ENCODE data around the gene SPAG6. TPM values are rescaled to one million over a fixed set of nuclear protein-coding genes. Genes with fewer than 3 reads are reported as not detected.

The SPAG6 gene
- total and polyA plus RNA-seq, 2 experiments from 2014 or later: 0.21 TPM; not detected in 1

GRCh38 chr10:22301193-22301592 lies 44.1 kb upstream of the SPAG6 start (continued):
- TF ChIP-seq ZNF462 (CRISPR knock-in tag; IDR thresholded peaks at IDR 0.05) (no peak), POLR2AphosphoS5 (IDR thresholded peaks at IDR 0.05; ENCODE audit: low read depth) (no peak), ZNF114 (CRISPR knock-in tag; IDR thresholded peaks at IDR 0.05) (no peak), ZNF331 (CRISPR knock-in tag; IDR thresholded peaks at IDR 0.05; ENCODE audit: low read depth) (no peak), REST (IDR thresholded peaks at IDR 0.05; ENCODE audit: unreplicated experiment) (no peak)

GRCh38 chr10:22303461-22303860 lies 41.8 kb upstream of the SPAG6 start:
- Histone ChIP-seq H3K4me3 (no peak overlapping the region), H3K9me2 (ENCODE audit: insufficient read depth) (no peaks in the 10 kb centered on the region), H3K4me1 (ENCODE audit: insufficient read depth) (no peaks in the 10 kb centered on the region), H3K4me2 (no peak overlapping the region), H2AFZ (no peak overlapping the region), H3K27me3 (ENCODE audit: insufficient read depth) (no peaks in the 10 kb centered on the region), H3K27ac (ENCODE audit: low read depth) (no peak overlapping the region), H4K20me1 (replicated peaks; ENCODE audit: insufficient read depth) (no peaks in the 10 kb centered on the region), H3K79me2 (replicated peaks; ENCODE audit: insufficient read depth) (no peaks in the 10 kb centered on the region), H3K36me3 (ENCODE audit: insufficient read depth) (no peaks in the 10 kb centered on the region), H3F3A (replicated peaks; ENCODE audit: low read depth) (no peaks in the 10 kb centered on the region)
- DNase-seq (ENCODE audit: low spot score): no peak
- H3K4me3 Mint-ChIP-seq: no peak overlapping the region
- ATAC-seq: no peak
- no peaks in the 10 kb centered on the region; the same call in 2 of the 3 replicates for H3K9me3 Mint-ChIP-seq
- no peak overlapping the region for H3K27ac Mint-ChIP-seq
- no peaks in the 10 kb centered on the region for H3K4me1 Mint-ChIP-seq
- no peaks in the 10 kb centered on the region for H3K36me3 Mint-ChIP-seq (ENCODE audit: low read depth)
- peaks cover 2% of the 10 kb centered on the region for H3K27me3 Mint-ChIP-seq (ENCODE audit: insufficient read depth, low read depth, poor library complexity)
- TF ChIP-seq EZH2phosphoT487 (IDR thresholded peaks at IDR 0.05; ENCODE audit: unreplicated experiment) (no peak), ZNF462 (CRISPR knock-in tag; IDR thresholded peaks at IDR 0.05) (no peak), STAT1 (IDR thresholded peaks at IDR 0.05; ENCODE audit: unreplicated experiment) (no peak)
